GM21447 (cell line): ENCODE results near the gene OR6J1.
"Not testable (repeated sequence)": the region's sequence is repeated elsewhere in the genome, so short reads cannot be mapped to it uniquely, and the experiment has no call there.

ENCODE experiments used
- ATAC-seq: cut with Tn5 transposase; IDR thresholded peaks from one replicate; pipeline ENCODE4 v1.9.1; 2021; ENCODE audit not compliant: unreplicated experiment

OR6J1 gene

DNA sequence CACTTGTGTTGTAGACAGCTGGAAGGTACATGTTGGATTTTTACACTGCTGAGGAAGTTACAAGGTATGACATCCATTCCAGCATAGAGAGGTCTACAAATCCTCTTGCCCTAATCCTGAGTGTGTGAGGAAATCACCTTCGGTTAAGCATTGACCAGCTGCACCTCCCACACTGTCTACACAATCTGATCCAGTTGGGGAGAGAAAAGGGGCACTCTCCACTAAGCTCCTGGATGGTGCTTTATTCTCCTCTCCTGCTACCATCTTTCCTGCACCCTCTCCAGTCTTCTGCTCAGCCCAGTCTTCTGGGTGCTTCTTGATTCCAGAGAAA, at the start of gene OR6J1:
Gene OR6J1, minus strand, starts transcription at position 48 of the 331 bp plus-strand sequence. CDS start 9,541 bp downstream, outside the sequence.
- ATAC-seq: no peak

DNA sequence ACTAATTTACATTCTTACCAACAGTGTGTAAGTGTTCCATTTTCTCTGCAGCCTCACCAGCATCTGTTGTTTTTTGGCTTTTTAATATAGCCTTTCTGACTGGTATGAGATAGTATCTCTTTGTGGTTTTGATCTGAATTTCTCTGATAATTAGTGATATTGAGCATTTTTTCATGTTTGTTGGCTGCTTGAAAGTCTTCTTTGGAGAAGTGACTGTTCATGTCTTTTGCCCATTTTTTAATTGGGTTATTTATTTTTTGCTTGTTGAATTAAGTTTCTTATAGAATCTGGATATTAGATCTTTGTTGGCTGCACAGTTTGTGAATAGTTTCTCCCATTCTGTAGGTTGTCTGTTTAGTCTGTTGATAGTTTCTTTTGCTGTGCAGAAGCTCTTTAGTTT, 48.0 kb upstream of the OR6J1 start:
- ATAC-seq: no peak

DNA sequence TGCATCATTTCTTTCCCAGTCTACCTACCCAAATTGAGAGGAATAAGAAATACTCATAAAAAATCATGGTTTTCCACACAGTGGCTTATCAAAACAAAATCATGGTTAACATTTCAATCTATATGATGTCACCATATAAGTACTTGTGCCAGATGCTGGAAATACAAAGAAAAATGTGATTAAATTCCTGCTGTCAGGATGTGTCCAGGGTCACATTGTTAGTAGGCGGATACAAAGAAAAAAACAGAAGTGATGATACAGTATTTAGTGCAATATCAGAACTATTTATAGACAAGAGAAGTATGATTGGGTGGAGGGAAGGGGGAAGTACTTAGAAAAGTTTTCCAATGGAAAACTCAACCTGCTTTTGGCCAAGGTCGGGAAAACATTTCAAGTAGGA, 47.0 kb upstream of the OR6J1 start:
- no peak for ATAC-seq

DNA sequence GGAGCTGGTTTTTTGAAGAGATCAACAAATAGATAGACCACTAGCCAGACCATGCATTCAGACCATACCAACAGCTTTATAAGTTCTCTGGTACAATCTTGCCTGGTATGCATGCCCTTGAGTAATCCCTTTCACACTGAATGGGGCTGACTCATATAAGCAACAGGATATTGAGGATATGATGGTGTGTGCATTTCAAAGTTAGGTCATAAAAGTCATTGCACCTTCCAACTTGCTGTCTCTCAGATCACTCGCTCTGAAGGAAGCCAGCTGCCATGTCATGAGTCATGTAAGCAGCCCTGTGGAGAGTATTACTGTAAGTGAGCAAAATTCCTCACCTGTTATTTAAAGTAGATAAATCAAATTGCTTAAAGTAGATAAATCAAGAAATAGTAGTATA, 45.0 kb upstream of the OR6J1 start:
- no peak for ATAC-seq

DNA sequence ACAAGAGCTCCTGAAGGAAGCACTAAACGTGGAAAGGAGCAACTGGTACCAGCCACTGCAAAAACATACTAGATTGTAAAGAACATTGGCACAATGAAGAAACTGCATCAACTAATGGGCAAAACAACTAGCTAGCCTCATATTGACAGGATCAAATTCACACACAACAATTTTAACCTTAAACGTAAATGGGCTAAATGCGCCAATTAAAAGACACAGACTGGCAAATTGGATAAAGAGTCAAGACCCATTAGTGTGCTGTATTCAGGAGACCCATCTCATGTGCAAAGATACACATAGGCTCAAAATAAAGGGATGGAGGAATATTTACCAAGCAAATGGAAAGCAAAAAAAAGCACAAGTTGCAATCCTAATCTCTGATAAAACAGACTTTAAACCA, 43.8 kb upstream of the OR6J1 start:
- ATAC-seq: not testable (repeated sequence)

DNA sequence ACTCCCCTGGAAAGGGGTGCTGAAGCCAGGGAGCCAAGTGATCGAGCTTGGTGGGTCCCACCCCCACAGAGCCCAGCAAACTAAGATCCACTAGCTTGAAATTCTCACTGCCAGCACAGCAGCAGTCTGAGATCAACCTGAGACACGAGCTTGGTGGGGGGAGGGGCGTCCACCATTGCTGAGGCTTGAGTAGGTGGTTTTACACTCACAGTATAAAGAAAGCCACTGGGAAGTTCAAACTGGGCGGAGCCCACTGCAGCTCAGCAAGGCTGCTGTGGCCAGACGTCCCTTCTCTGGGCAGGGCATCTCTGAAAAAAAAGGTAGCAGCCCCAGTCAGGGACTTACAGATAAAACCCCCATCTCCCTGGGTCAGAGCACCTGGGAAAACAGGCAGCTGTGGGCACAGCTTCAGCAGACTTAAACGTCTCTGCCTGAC, 42.0 kb upstream of the OR6J1 start:
- ATAC-seq: not testable (repeated sequence)

DNA sequence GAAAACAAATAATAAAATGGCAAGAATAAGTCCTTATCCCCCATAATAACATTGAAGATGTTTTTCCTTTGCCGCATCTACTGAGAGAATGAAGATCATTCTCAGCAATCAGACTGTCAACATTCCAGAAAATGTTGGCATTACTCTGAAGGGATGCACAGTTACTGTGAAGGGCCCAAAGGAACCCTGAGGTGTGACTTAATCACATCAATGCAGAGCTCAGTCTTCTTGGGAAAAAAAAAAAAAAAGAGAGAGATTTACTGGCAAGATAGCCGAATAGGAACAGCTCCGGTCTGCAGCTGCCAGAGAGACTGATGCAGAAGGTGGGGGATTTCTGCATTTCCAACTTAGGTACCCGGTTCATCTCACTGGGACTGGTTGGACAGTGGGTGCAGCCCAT, 41.3 kb upstream of the OR6J1 start:
- ATAC-seq: no peak

DNA sequence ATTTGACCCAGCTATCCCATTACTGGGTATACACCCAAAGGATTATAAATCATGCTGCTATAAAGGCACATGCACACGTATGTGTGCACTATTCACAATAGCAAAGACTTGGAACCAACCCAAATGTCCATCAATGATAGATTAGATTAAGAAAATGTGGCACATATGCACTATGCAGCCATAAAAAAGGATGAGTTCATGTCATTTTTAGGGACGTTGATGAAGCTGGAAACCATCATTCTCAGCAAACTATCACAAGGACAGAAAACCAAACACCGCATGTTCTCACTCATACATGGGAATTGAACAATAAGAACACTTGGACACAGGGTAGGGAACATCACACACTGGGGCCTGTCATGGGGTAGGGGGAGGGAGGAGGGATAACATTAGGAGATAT, 39.3 kb upstream of the OR6J1 start:
- not testable (repeated sequence) for ATAC-seq

DNA sequence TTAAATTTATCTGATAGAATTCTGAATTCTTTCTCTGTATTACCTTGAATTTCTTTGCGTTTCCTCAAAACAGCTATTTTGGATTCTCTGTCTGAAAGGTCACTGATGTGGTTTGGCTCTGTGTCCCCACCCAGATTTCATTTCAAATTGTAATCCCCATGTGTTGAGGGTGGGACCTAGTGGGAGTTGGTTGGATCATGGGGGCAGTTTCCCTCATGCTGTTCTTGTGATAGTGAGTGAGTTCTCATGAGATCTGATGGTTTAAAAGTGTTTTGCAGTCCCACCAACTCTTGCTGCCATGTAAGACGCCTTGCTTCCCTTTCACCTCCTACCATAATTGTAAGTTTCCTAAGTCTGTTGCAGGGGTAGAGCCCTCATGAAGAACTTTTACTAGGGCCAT, 34.1 kb upstream of the OR6J1 start:
- ATAC-seq: no peak

DNA sequence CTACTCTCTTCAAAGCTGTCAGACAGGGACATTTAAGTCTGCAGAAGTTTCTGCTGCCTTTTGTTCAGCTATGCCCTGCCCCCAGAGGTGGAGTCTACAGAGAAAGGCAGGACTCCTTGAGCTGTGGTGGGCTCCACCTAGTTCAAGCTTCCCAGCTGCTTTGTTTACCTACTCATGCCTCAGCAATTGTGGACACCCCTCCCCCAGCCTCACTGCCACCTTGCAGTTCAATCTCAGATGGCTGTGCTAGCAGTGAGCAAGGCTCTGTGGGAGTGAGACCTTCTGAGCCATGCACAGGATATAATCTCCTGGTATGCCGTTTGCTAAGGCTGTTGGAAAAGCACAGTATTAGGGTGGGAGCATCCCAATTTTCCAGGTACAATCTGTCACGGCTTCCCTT, 33.4 kb upstream of the OR6J1 start:
- not testable (repeated sequence) for ATAC-seq

DNA sequence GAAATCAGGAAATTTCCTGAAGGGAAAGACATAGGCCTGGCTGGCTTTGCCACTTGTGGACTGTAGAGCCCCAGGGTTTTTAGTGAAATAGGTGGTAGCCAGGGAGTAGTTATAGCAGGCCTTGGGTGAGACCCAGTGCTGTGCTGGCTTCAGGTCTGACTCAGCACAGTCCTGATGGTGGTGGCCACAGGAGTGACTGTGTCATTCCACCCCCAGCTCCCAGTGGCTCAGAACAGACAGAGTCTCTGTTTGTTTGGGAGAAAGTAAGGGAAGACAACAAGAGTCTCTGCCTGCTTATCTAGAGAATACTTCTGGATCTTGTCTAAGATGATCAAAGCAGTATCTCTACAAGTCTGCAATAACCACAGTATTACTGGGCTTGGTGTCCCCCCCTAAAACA, 27.5 kb upstream of the OR6J1 start:
- ATAC-seq: peak; percentile 48

DNA sequence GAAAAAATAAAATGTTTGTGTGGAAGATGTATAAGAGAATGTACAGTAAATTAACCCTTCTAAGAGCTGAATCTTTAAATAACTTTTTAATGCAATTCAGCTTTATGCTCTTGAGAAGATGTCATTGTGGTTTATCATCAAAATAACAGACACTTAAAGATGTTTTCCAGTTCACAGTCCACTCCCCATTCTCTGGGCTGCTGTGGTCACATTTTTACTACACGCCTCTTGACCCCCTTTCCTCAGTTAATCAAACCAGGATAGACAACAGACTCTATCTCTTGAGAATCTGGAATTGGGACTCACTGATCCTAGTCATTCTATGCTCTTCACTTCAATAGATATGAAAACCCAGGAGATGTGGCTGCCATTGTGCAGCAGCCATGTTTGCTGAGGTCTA, 24.7 kb upstream of the OR6J1 start:
- no peak for ATAC-seq

DNA sequence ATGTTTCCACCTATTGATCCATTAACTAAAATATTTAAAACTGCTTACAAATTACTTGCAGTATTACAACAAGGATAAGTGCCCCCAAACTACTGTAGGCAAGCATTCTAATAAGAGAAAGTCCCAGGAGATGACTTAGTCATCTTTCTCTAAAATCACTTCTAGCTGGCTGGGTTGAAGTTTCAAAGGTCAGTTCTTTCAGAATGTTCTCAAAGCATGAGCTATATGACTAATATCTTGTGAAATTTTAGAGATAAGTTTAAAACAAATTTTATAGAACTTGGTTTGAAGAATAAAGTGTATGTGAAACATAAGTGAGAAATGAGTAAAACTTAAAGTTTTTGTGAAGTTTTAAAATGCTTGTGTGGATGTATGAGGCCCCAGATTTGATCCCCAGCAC, 24.3 kb upstream of the OR6J1 start:
- ATAC-seq: peak; percentile 54

DNA sequence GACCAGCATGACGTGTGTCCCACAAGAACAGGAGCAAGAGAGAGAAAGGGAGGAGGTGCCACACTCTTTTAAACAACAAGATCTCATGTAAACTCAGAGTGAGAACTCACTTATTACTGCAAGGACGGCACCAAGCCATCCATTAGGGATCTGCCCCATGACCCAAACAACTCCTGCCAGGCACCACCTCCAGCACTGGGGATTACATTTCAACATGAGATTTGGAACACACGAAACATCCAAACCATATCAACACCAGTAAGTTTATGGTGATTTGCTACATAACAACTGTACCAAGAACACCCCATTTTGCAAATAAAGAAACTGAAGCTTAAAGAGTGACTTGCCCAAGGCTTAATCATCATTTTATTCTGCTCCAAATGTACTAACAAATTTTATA, 23.7 kb upstream of the OR6J1 start:
- no peak for ATAC-seq

DNA sequence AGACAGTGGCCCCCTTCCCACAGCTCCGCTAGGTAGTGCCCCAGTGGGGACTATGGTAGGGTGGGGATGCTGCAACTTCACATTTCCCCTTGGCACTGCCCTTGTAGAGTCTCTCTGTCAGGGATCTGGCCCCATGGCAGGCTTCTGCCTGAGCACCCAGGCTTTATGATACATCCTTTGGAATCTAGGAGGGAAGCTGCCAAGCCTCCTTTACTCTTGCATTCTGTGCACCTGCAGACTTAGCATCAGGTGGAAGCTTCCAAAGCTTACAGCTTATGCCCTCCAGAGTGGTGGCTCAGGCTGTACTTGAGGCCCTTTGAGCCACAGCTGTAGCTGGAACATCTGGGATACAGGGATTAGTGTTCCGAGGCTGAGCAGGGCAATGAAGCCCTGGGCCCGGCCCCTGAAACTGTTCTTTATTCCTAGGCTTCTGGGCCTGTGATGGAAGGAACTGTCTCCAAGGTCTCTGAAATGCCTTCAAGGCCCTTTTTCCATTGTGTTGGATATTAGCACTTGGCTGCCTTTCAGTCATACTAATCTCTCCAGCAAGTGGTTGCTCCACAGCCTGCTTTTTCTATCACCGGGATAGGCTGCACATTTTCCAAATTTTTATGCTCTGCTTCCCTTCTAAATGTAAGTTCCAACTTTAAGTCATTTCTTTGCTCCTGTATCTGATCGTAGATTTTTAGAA, 22.2 kb upstream of the OR6J1 start:
- ATAC-seq: no peak

DNA sequence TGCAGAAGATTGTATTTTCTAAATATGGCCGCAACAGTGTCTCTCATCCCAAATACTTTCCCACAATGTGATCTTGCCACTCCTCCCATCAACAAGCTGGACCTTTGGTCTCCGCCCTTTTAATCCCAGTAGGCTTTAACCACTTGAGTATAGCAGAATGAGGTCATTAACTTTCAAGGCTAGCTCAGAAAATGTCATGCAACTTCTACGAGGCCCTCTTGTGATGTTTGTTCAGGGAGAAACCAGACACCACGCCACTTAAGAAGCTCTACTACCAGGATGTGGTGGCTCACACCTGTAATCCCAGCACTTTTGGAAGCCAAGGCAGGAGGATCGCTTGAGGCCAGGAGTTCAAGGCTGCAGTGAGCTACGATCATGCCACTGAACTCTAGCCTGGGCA, 20.1 kb upstream of the OR6J1 start:
- ATAC-seq: no peak

DNA sequence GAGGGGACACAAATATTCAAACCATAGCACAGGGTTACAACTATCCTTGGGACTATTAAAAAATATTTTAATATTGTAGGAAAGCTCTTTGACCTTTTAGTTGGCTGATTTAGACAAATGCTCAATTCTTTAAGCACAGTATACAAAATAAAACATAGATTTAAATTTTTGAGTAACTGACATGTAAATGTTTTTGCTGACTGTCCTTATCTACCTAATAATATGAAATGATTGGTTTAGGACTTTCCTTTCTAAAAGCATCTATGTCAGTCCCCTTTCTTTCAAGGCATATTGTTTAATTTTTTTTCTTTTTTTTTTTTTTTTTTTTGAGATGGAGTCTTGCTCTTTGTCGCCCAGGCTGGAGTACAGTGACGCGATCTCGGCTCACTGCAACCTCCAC, 16.5 kb upstream of the OR6J1 start:
- ATAC-seq: no peak

DNA sequence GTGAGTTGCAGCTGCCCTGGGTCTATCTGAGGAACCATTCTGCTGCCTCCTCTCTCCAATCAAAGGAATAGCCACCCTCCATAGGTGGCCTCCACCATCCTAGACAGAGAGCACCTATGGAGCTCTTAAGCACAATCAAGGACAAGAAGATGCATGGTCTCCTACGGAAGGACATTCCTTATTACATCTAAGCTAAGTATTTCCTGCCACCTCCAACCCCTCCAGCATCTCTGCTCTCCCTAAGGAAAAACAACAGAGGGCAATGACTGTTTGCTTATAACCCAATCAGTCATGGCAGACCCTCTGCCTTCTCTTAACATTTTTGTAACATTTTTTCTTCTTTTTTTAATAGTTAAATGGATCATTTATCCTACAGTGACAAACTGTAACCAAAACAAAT, 14.8 kb upstream of the OR6J1 start:
- no peak for ATAC-seq

DNA sequence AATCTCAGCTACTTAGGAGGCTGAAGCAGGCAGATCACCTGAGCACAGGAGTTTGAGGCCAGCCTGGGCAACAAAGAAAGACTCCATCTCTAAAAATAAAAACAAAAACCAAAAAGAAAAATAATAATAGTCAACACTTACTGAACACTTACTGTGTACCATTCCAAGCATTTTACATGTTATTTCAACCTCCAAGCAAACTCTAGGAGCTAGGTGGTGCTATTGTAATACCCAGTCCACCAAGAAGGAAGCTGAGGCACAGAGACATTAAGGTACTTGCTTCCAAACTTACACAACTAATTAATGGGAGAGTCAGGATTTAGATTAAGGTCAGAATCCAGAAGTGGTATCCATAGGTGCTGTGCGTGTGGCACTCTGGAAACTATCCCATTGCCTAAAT, 13.7 kb upstream of the OR6J1 start:
- no peak for ATAC-seq

DNA sequence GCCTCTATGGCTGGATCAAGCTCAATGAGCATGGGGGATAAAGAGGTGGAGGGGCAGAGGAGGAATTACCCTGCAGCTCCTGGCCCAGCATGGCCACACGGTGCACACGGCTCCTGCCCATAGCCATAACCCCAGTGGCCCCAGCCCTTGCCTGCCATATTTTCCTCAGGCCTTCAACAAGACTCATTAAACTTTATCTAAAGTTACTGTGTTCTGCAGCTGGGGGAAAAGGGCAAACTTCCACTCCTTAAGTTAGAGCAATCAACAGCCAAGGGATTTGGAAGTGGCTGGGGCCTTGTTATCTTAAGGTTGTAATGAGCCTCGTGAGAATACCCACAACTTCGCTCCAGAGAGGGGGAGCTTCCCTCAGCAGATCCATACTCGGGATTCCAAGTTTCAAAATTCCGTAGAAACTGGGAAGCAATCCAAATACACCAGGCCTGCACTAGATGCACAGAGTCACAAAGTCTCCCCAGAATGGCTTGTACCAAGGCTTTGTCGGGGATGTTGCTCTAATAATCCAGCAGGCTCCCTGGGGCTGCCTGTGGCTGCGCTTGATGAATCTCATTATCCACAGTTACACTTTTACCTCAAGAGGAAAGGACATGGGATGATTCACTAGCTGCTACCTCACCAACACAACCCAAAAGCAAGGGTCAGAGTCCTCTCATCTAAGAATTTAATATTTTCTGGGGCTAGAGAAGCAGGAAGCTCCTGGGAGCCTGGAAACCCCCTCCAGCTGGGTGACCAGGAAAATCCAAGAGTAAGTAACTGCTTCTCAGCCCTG, 13.0 kb upstream of the OR6J1 start:
- no peak for ATAC-seq

DNA sequence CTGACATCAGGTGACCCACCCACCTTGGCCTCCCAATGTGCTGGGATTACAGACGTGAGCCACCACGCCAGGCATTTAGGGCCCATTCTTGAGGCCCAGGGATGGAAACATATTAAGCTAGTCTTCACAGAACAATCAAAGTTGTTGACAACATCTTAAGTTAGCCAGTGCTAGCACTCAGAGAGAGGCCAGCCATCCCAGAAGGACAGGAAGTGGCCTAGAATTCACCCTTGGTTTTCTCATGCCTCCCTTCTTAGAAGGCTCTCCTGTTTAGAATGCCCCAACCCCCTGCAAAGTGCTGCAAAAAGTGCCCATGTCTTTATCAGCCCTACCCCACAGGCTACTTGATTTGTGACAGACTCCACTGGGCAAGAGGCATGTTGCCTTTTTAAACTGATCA, 12.1 kb upstream of the OR6J1 start:
- no peak for ATAC-seq

DNA sequence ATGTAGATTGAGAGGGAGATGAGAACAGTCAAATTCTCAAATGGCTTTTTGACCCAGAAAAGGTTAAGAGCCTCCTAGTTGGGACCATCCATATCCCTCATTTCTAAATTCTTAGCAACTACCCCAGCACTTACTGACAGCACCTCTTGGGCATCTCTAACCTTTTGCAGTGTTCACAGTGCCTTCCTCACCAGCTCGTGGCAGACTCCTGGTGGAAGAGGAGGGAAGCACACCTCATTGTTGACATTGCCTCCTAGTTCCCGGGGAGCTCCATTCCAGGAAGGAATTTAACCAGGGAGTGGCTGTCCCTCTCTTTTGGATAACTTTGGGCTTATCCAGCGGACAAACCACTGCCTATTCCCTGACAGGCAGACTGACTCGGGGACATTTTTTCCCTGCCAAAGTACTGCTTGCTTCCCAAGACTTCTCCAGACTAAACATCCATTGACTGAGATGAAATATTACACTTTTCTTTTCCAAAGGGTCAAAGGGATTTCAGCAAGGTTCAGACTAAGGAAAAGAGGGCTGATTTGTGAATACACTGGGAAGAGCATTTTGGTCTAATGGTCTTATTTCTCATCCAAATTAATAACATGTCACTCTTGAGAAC, 9.0 kb upstream of the OR6J1 start:
- ATAC-seq: peak; percentile 61
